Activated T-cell treated with anti-CD3 and anti-CD28 coated beads for 24 hours (primary cell): ENCODE results near the gene TMEM125.
A peak's percentile ranks its signal among the peaks of the same experiment; 100 is the strongest.

Source experiments
- DNase-seq: peaks from one replicate; pipeline ENCODE4 v3.0.0-alpha.2; 2020; ENCODE audit warnings: low read depth

Gene TMEM125

DNA sequence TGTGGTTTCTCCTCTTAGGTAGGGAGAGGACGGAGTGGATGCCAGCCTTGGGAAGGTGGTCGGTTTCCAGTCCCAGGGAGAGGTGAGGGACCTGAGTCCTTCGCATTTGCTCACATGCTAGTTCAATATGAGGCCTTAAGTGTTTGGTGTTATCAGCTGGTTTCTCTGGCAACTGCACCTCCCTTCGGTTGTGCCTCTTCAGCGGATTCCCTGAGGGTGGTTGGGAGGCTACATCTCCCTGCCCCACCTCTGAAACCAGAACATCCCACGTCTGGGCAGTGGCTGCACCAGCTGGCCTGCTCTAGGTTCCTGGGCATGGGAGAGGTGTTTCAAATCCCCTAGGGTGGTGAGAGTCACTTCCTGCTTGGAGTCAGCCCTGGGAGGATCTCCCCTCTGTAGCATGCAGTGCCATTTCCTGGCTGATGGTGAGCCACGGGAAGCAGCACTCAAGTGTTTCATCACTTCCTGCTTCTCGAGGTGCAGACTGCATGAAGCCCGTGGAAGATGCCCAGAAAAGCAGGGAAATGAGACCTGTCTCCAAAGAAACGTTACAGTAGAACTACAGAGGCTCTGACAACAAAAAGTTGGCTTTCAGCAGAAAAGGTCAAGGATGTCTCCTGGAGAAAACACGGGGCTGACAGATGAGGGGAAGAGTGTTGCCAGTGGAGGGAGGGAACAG is 4.5 kb downstream of the TMEM125 start:
- peak; percentile 23 for DNase-seq

DNA sequence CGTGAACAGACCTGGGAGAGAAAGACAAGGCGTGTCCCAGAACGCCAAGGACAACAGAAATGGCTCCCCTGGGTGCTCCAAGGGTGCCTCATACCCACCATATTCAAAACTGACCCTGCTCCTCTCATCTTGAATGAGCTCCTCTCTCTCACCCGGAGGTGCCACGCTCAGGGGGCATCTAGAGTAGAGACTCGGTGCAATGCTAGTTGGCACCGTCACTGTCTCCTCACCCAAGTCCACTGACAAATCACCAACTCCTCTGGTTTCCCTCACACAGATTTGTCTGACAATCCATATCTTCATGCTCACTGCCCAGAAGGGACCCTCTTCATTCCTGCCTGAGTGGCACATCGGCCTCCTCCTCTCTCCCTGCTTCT is 5.0 kb downstream of the TMEM125 start:
- no peak for DNase-seq

DNA sequence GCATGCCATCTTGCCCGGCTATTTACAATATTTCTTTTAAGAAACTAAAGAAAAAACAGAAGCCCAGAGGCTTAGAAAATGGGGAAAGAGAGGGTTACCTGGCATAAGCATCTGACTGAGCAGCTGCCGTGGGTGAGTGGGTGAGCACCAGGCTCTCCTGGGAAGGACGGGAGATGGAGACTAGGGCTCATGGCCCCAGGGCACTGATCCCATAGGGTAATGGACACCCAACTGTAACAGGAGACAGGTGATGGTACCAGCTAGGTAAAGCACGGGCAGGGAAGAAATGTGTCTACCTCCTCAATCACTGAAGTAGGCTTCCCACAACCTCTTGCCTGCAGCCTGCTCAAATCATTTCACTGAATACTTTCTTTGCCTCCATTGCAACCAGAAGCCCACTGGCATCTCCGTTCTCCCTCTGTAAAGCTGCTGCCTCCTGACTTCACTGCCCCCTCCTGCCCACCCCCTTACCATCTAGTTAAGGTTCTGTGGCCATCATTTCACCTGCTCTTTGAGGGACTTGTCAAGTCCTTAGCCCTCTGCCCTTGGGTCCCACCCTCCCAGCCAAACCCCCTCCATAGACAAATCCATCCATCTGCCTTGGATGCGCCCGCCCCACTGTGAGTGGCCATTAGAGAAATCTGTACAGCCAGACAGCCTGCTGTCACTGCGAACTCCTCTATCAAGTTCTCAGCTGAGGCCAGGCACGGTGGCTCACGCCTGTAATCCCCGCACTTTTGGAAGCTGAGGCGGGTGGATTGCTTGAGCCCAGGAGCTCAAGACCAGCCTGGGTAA is 6.2 kb downstream of the TMEM125 start:
- no peak for DNase-seq

- no peak for DNase-seq
These were observed 6.9 kb downstream of the TMEM125 start for GRCh38 chr1:43276673-43277072.

DNA sequence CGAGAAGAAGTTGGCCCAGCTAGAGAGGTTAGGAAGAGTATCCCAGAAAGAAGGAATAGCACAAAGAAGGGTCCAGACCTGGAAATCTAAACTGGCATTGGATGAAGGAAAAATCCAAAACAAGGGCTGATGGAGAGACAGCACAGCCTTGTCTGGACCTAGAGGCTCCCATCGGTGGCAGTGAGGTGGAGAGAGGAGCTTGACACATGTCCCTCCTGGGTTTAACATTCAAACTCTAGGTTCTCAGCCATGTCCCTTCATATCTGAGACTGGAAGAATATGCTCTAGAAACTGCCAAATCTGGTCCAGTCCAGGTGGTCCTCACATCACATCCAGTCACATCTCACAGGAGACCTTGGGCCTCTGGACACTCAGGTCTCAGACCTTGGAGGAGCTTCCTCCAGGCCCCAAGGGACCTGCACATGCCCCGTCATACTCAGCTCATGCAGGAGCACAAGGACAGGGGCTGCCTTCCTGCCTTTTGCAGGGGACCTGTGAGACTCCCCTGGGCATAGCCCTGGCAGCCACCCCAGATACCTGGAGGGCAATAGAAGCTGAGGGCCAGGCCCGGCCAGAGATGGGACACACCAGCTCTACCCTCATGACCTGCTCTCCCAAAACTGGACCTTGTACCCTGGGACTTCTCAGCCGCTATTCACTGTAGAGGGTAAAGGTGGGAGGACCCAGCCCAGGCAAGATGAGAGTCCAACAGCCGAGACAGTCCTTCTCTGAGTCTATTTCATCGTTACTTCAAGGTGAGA is 7.5 kb downstream of the TMEM125 start:
- no peak for DNase-seq

DNA sequence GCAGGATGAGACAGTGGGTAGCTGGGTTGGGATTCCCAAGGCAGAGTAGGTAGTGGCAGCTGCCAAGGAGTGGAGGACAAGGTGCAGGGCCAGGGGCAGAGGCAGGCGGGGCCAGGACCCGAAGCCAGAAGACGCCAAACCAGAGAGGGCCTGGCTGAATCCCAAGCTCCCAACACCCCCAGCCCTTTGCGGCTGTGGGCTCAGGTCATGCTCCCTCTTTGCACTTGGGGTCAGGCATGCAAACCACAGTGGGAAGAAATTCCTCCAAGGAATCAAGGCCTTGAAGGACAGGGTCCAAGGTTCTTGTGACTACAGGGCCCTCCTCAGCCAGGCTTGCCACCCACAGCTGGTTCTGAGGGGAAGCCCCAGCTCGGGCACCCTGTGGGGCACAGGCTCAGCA is 9.4 kb downstream of the TMEM125 start:
- DNase-seq, result no peak

- DNase-seq, result no peak
These were observed 9.9 kb downstream of the TMEM125 start for GRCh38 chr1:43279666-43280065.

GRCh38 chr1:43280692-43281091 is 10.9 kb downstream of the TMEM125 start:
- no peak for DNase-seq

DNA sequence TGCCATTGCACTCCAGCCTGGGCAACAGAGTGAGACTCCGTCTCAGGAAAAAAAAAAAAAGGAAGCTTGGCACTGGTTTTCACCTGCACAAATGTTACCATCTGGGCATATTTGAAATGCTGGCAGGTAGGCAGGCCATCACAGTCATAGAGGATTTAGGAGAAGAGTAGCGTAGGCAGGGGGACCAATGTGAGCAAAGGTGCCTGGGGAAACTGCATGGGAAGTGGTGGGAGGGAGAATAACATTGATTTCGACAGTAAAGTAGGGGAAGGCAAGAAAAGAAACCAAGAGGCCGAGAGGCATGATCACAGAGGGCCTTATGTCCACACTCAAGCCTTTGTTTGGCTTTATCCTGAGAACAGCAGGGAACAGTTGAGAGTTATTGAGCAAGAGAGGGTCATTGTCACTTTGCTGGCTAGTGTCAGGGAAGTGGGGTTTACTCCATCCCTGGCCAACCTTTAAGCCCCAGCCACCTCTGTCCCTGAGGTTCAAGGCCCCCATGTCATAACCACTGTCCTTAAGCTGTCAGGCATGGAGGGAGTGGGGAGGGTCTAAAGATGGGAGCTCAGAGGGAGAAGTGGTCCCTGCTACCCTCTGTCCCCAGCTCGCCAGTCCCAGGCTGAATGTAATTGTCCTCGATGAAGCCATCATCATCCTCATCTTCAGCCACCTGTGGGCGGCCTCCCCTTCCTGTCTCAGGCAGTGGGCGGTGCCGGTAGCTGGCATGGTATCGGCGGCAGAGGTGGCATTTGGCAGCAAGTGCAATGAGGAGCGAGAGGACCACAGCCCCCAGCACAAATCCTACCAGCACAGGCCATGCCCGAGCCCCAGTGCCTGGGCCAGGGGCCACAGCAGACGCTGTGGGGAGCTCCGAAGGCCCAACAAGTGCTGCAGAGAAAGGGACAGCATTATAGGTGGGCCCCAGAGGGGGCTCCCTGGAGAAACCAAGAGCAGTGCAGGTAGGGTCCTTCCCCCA is 12.7 kb downstream of the TMEM125 start:
- no peak for DNase-seq

DNA sequence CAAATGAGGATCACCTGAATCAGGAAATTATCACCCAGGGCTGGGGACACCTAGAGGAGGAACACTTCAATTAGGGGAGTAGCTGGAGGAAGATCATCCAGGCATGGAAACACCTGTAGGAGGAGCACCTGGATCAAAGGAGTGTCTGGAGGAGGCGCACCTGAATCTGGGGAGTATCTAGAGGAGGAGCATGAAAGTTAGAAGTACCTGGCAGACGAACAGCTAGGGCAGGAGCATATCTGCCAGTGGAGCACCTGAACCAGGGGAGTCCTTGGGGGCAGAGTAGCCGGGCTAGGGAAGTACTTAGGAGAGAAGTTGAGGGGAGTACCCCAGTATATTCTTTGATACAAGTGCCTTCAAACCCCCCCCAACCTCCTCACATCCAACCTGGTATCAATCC is 14.3 kb downstream of the TMEM125 start:
- no peak for DNase-seq

GRCh38 chr1:43284546-43285110 is 14.8 kb downstream of the TMEM125 start:
- no peak for DNase-seq

DNA sequence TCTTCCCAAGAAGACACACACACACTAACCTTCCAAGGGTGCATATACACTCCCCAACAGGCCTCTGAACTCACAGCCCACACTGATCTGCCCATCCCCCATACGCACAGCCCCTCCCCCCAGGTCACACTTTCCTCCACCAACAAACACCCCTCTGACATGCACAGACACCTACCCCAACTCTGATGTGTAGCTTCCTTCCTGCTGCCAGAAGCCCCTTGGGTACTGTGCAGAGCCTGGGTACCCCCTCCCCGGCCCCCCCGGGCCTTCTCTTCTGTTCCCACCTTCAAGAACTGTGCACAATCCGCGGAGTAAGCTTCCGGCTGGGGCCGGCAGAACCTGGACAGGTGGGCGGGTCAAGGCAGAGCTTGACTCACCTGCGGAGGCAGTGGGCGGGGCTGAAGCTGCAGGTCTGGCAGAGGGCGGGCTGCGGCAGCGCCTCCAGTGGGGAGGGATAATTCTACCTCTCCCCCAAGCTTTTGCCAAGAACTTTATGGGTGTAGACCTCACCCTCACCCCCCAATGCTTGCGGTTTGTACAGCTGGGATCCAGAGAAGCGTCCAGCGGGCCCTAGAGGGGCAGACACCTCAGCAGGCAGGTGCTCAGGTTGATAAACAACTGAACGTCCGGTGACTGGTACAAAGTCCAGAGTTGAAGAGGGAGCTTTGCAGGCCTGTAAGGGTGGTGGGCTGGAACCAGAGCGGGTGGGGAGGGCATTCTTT is 15.6 kb downstream of the TMEM125 start, which contains the start of gene C1orf210:
Gene C1orf210 (minus strand): TSS at position 313 of the 722 bp plus-strand sequence. CDS start 2,311 bp downstream, outside the sequence.
- DNase-seq, result no peak

GRCh38 chr1:43286115-43286514 is 16.3 kb downstream of the TMEM125 start:
- no peak for DNase-seq

GRCh38 chr1:43286533-43286932 is 16.8 kb downstream of the TMEM125 start:
- DNase-seq, result no peak

- DNase-seq, result no peak
These were observed 18.4 kb downstream of the TMEM125 start for GRCh38 chr1:43288058-43288784.

DNA sequence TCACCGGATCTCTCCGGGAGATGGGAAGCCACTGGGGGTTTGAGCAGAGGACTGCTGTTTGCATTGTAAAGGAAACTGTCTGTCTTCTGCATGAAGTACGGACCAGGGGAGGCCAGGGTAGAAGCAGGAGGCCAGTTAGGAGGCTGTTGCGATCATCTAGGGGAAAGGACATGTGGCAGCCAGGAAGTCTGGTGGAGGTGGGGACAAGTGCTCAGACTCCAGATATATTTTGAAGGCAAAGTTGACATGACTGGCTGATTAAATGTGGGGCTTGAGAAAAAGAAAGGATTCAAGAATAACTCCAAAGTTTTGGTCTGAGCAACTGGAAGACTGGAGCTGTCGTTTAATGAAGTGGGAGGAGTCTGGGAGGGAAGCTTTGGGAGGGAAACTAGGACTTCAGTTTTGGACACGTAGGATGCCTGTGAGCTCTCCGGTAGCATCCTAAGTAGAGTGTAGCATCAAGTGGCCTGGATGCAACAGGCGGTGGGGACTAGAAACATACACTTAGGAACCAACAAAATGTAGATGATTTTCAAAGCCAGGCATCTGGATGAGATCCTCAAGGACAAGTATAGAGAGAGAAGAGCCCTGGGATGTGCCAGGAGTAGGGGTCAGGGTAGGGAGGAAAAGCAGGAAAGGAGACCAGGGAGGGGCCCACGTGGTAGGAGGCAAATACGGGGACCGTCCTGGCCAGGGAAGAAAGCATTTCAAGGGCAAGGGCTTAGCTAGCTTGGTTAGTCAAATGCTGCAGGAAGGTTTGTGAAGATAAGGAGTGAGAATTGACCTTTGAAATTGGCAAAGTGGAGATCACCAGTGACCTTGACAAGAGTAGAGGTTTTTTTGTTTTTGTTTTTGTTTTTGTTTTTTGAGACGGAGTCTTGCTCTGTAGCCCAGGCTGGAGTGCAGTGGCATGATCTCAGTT is 19.3 kb downstream of the TMEM125 start:
- no peak for DNase-seq

DNA sequence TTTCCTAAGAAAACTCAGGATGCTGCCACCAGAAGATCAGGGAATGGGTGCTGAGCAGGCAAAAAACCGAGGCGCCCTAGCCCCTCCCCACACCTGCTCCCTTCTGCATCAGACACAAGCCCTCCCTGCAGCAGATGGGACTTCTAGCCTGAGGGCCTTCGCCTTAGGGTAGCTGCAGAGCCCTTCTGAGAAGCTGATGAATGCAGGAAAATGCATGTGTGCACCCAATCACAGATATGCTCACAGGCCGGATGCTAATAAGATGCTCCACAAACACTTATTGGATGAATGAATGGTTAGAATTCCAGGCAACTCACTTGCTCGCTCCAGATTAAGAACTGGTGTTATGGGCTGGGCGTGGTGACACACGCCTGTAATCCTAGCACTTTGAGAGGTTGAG is 22.4 kb downstream of the TMEM125 start:
- no peak for DNase-seq

- DNase-seq, result no peak
These were observed 22.9 kb downstream of the TMEM125 start for GRCh38 chr1:43292679-43293078.

- no peak for DNase-seq
These were observed 23.4 kb downstream of the TMEM125 start for GRCh38 chr1:43293176-43293575.
